Neural crest cell (in vitro differentiated cells): ENCODE results near the gene ANKRD13D. TPM values are rescaled to one million over a fixed set of nuclear protein-coding genes. Genes with fewer than 3 reads are reported as not detected.
A peak's percentile ranks its signal among the peaks of the same experiment; 100 is the strongest.

Source experiments
- DNase-seq: peaks from one replicate; pipeline ENCODE4 v3.0.0; 2021; ENCODE audit warnings: low read depth, mixed read lengths, low spot score
- H3K27ac Mint-ChIP-seq: one replicate; pipeline ENCODE4 v1.8.0; 2021; ENCODE audit warnings: mild to moderate bottlenecking, mixed read lengths; ENCODE audit not compliant: unreplicated experiment
- H3K27me3 Mint-ChIP-seq: 2 replicates; pipeline ENCODE4 v1.8.0; 2021; ENCODE audit warnings: low read depth, mild to moderate bottlenecking, mixed read lengths
- H3K36me3 Mint-ChIP-seq: 2 replicates; pipeline ENCODE4 v1.8.0; 2021; ENCODE audit warnings: low read depth, mild to moderate bottlenecking, mixed read lengths
- H3K4me1 Mint-ChIP-seq: 2 replicates; pipeline ENCODE4 v1.8.0; 2021; ENCODE audit warnings: mixed read lengths
- H3K4me3 Mint-ChIP-seq: one replicate; pipeline ENCODE4 v1.8.0; 2021; ENCODE audit warnings: mild to moderate bottlenecking, mixed read lengths
- H3K9me3 Mint-ChIP-seq: 2 replicates; pipeline ENCODE4 v1.8.0; 2021; ENCODE audit warnings: mixed read lengths
- CTCF ChIP-seq: fragments of 200-600 bp; sonication (generic); conservative IDR thresholded peaks from 2 replicates; pipeline ENCODE4 v1.5.0; 2021; ENCODE audit warnings: antibody characterized with exemption, mild to moderate bottlenecking
- total RNA-seq: library from RNA; stranded (reverse); gene quantifications from 2 replicates; pipeline ENCODE4 v1.2.1, GENCODE V29; 2021

Gene ANKRD13D
- total RNA-seq, 1 donor from 2014 or later: 71.8 TPM

DNA sequence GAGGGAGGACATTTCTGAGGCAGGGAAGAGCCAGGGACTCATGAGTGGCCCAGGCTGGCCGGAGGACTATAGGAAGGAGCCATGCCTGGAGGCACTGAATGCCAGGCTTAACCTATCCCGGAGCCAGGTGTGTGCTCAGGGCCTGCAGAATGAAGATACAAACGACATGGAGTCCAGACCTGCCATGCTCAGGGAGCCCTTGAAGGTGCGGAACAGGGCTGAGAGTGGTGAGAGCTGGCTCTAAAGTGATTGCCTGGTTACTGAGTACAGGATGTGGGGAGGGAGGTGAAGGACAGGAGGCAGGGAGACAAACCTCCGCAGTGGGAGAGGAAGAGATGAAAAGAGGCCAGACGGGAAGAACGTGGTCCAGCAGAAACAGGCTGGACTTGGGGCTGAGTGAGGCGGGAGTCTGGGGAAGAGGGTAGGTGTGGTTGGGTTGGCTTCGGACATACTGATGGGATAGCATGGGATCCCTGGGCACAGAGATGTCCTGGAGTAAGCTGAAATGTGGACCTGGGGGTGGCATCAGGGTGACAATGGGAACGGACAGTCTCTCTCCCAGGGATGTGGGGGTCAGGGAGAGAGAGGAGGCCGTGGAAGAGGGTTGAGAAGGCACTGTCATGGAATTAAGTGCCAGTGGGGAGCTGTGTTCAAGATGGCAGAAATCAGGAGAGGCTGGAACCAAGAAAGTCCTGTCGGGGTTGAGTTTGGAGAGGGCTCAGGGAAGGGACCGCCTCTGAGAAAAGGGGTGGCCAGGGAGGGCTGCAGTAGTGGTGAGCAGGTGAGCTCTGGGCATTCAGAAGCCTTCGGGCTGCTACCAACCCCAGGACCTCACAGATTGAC lies 1.5 kb upstream of the ANKRD13D start:
- no peak for TF ChIP-seq CTCF
- Mint-ChIP-seq H3K27me3 (peaks cover 2% of the 10 kb centered on the region), H3K27ac (peak overlapping the region; percentile 85), H3K4me3 (peak overlapping the region; percentile 81), H3K4me1 (peaks cover 17% of the 10 kb centered on the region), H3K36me3 (peaks cover 6% of the 10 kb centered on the region), H3K9me3 (no peaks in the 10 kb centered on the region)
- no peak for DNase-seq

- TF ChIP-seq CTCF: no peak
- DNase-seq: no peak
- Mint-ChIP-seq H3K4me3 (peak overlapping the region; percentile 81), H3K4me1 (peaks cover 22% of the 10 kb centered on the region), H3K27ac (no peak overlapping the region), H3K9me3 (no peaks in the 10 kb centered on the region), H3K27me3 (peaks cover 2% of the 10 kb centered on the region), H3K36me3 (peaks cover 12% of the 10 kb centered on the region)
Measured at GRCh38 chr11:67288198-67288451, 978 bp upstream of the ANKRD13D start.

- DNase-seq: peak; percentile 84
- Mint-ChIP-seq H3K27me3 (peaks cover 2% of the 10 kb centered on the region), H3K27ac (no peak overlapping the region), H3K9me3 (no peaks in the 10 kb centered on the region), H3K4me1 (peaks cover 23% of the 10 kb centered on the region), H3K4me3 (peak overlapping the region; percentile 81), H3K36me3 (peaks cover 13% of the 10 kb centered on the region)
- TF ChIP-seq CTCF: peak; percentile 52
Measured at GRCh38 chr11:67288452-67289225, 464 bp upstream of the ANKRD13D start.

DNA sequence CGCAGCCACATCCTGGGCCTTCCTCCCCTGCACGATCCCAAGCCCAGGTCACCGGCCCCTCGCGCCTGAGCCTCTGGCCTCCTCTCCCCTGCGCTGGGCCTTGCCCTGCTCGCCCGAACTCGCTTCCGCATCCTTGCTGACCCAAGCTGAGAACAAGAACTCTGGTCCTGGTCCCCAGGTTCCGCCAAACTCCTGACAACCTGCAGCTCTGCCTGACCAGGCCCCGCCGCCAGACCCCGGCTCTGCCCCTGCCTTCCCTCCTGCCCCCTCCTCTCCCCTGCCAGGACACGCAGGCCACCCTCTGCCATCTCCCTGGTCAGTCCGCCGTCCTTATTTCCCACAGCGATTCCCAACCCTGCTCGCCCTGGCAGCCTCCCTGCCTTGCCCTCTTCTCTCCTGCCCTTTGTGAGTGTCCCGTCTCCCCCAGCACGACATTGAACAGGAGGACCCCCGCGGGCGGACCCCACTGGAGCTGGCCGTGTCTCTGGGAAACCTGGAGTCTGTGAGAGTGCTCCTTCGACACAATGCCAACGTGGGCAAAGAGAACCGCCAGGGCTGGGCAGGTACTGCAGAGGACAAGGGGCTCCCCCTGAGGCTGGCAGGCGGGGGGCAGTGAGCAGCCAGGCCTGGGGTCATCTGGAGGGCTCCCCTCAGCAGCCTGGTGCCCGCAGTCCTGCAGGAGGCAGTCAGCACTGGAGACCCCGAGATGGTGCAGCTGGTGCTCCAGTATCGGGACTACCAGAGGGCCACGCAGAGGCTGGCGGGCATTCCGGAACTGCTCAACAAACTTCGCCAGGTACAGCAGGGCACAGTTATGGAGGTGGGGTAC lies 762 bp downstream of the ANKRD13D start:
- Mint-ChIP-seq H3K27me3 (peaks cover 2% of the 10 kb centered on the region), H3K9me3 (peaks cover 2% of the 10 kb centered on the region), H3K27ac (peak overlapping the region; percentile 95), H3K4me1 (peaks cover 23% of the 10 kb centered on the region), H3K36me3 (peaks cover 19% of the 10 kb centered on the region), H3K4me3 (peak overlapping the region; percentile 89)
- no peak for TF ChIP-seq CTCF
- DNase-seq: no peak

DNA sequence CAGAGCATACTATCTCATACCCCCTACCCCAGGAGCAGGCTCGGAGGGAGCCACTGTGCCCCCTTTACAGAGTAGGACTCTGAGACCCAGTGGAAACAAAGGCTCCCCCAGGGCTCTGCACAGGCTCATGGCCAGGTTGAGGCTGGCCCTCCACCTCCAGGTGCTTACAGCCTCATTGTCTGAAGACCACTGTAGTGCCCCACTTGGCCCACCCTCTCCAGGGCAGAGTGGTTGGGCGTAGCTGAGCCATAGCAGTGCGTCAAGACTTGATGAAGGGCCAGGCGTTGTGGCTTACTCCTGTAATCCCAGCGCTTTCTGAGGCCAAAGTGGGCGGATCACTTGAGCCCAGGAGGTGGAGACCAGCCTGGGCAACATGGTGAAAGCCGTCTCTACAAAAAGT lies 1.7 kb downstream of the ANKRD13D start:
- Mint-ChIP-seq H3K4me1 (peaks cover 23% of the 10 kb centered on the region), H3K27me3 (peaks cover 2% of the 10 kb centered on the region), H3K36me3 (peaks cover 23% of the 10 kb centered on the region), H3K27ac (no peak overlapping the region), H3K4me3 (peak overlapping the region; percentile 27), H3K9me3 (peaks cover 2% of the 10 kb centered on the region)
- no peak for TF ChIP-seq CTCF
- no peak for DNase-seq
